HG03175 (cell line): ENCODE results near the gene GUCY1A2.
"Not testable (repeated sequence)": the region's sequence is repeated elsewhere in the genome, so short reads cannot be mapped to it uniquely, and the experiment has no call there.

Source experiments
- ATAC-seq: cut with Tn5 transposase; IDR thresholded peaks from one replicate; pipeline ENCODE4 v1.9.1; 2021; ENCODE audit warnings: mild to moderate bottlenecking, moderate library complexity; ENCODE audit not compliant: unreplicated experiment

The GUCY1A2 gene

GRCh38 chr11:106848526-106848925, 169.8 kb downstream of the GUCY1A2 start:
- no peak for ATAC-seq

GRCh38 chr11:106842134-106842533, 176.1 kb downstream of the GUCY1A2 start:
- no peak for ATAC-seq

- no peak for ATAC-seq
Observed at GRCh38 chr11:106840947-106841346, 177.3 kb downstream of the GUCY1A2 start.

- no peak for ATAC-seq
Observed at GRCh38 chr11:106840146-106840545, 178.1 kb downstream of the GUCY1A2 start.

- ATAC-seq: no peak
Observed at GRCh38 chr11:106834567-106834966, 183.7 kb downstream of the GUCY1A2 start.

- ATAC-seq: no peak
Observed at GRCh38 chr11:106828976-106829375, 189.3 kb downstream of the GUCY1A2 start.

GRCh38 chr11:106828576-106828975, 189.7 kb downstream of the GUCY1A2 start:
- ATAC-seq: no peak

- no peak for ATAC-seq
Observed at GRCh38 chr11:106827687-106828086, 190.6 kb downstream of the GUCY1A2 start.

- not testable (repeated sequence) for ATAC-seq
Observed at GRCh38 chr11:106826558-106826957, 191.7 kb downstream of the GUCY1A2 start.

GRCh38 chr11:106821826-106822225, 196.4 kb downstream of the GUCY1A2 start:
- ATAC-seq: no peak

GRCh38 chr11:106821291-106821690, 197.0 kb downstream of the GUCY1A2 start:
- ATAC-seq: no peak

- no peak for ATAC-seq
Observed at GRCh38 chr11:106818443-106818842, 199.8 kb downstream of the GUCY1A2 start.

GRCh38 chr11:106815209-106815608, 203.1 kb downstream of the GUCY1A2 start:
- no peak for ATAC-seq

GRCh38 chr11:106813806-106814205, 204.5 kb downstream of the GUCY1A2 start:
- ATAC-seq: no peak

GRCh38 chr11:106794058-106794457, 224.2 kb downstream of the GUCY1A2 start:
- ATAC-seq: no peak

- ATAC-seq: no peak
Observed at GRCh38 chr11:106789406-106789805, 228.9 kb downstream of the GUCY1A2 start.

GRCh38 chr11:106787454-106787853, 230.8 kb downstream of the GUCY1A2 start:
- no peak for ATAC-seq

GRCh38 chr11:106785913-106786650, 232.2 kb downstream of the GUCY1A2 start:
- no peak for ATAC-seq

GRCh38 chr11:106777302-106777701, 241.0 kb downstream of the GUCY1A2 start:
- ATAC-seq: not testable (repeated sequence)

GRCh38 chr11:106770489-106771085, 247.7 kb downstream of the GUCY1A2 start:
- no peak for ATAC-seq

GRCh38 chr11:106765469-106766258, 252.6 kb downstream of the GUCY1A2 start:
- ATAC-seq: no peak

GRCh38 chr11:106763501-106763900, 254.8 kb downstream of the GUCY1A2 start:
- ATAC-seq: no peak
